HepG2 (cell line): ENCODE results near the gene ZCCHC9. TPM values are rescaled to one million over a fixed set of nuclear protein-coding genes. Genes with fewer than 3 reads are reported as not detected.
"Not testable (repeated sequence)": the region's sequence is repeated elsewhere in the genome, so short reads cannot be mapped to it uniquely, and the experiment has no call there.

Experiments
- ATAC-seq: fragments of 200-7000 bp; cut with Tn5 transposase; 3 replicates; pipeline ENCODE4 v1.9.1; 2020; ENCODE audit warnings: mild to moderate bottlenecking, moderate library complexity
- BruUV-seq: library from RNA; stranded (reverse); fragments of 400-500 nt; replicated peaks from 2 replicates; lab custom pipeline; 2021; lab: Mats Ljungman, UMichigan
- CTCF ChIA-PET: fragments of 300-600 bp; formaldehyde crosslinking; extraction: SDS; loops from one replicate; lab custom pipeline; 2021; ENCODE audit warnings: low total read pairs, inconsistent platforms, low intra/inter-chr PET ratio; lab: Yijun Ruan, JAX
- POLR2A ChIA-PET: fragments of 350-600 bp; sonication (Branson Sonifier 250); formaldehyde crosslinking; loops from one replicate; lab custom pipeline; 2020; ENCODE audit warnings: antibody characterized with exemption, inconsistent platforms; lab: Yijun Ruan, JAX
- DNase-seq: peaks from one replicate; pipeline ENCODE4 v3.0.0-alpha.2; 2015; ENCODE audit warnings: low spot score
- FAIRE-seq: peaks from 3 replicates; lab custom pipeline; 2011; peaks lifted over from hg19 to GRCh38; lab: Jason Lieb, UNC
- H2AFZ ChIP-seq: one replicate; pipeline ENCODE4 v1.6.1; 2011; ENCODE audit warnings: low read length, inconsistent platforms
- H3K27ac ChIP-seq: fragments of 300-600 bp; 3 replicates; pipeline ENCODE4 v1.8.0; 2011; ENCODE audit warnings: mixed run types, mild to moderate bottlenecking, mixed read lengths, low read length, inconsistent platforms; ENCODE audit not compliant: insufficient read depth; ENCODE audit errors: extremely low read length
- H3K27me3 ChIP-seq, 2 experiments: fragments of 200-600 bp in 1 of 2; 2 replicates in 1 of 2; 3 replicates in 1 of 2; pipeline versions ENCODE4 v1.6.0 to v1.8.0; 2011; ENCODE audit warnings: low read length in 2 of 2, mild to moderate bottlenecking in 2 of 2, moderate library complexity in 2 of 2, inconsistent platforms in 1 of 2; ENCODE audit not compliant: insufficient read depth in 2 of 2, control insufficient read depth in 1 of 2
- H3K36me3 ChIP-seq, 2 experiments: fragments of 200-600 bp in 1 of 2; replicated peaks in 1 of 2; 2 replicates in 1 of 2; 3 replicates in 1 of 2; pipeline versions ENCODE4 v1.5.1 to v1.8.0; 2011; ENCODE audit warnings: low read length in 2 of 2, inconsistent platforms in 1 of 2; ENCODE audit not compliant: insufficient read depth in 2 of 2, control insufficient read depth in 1 of 2
- H3K4me1 ChIP-seq: 2 replicates; pipeline ENCODE4 v1.5.1; 2012; ENCODE audit warnings: low read length, inconsistent platforms; ENCODE audit not compliant: insufficient read depth
- H3K4me2 ChIP-seq: 2 replicates; pipeline ENCODE4 v1.6.0; 2011; ENCODE audit warnings: low read depth, low read length, inconsistent platforms
- H3K4me3 ChIP-seq, 3 experiments: fragments of 200-600 bp in 1 of 3; sonication (generic), shearing (Covaris generic) in 1 of 3; replicated peaks in 1 of 3; 2 replicates each; pipeline ENCODE4 v1.5.1; 2011 to 2016; ENCODE audit warnings: low read length in 3 of 3, inconsistent platforms in 2 of 3, low read depth in 2 of 3, mild to moderate bottlenecking in 2 of 3, control low read depth in 1 of 3, mixed read lengths in 1 of 3; ENCODE audit not compliant: insufficient read depth in 1 of 3
- H3K79me2 ChIP-seq: one replicate; pipeline ENCODE4 v1.6.1; 2011; ENCODE audit warnings: low read length, inconsistent platforms; ENCODE audit not compliant: insufficient read depth
- H3K9ac ChIP-seq: 2 replicates; pipeline ENCODE4 v1.6.0; 2011; ENCODE audit warnings: mild to moderate bottlenecking, low read depth, low read length, inconsistent platforms; ENCODE audit not compliant: insufficient read depth
- H3K9me3 ChIP-seq: 2 replicates; pipeline ENCODE4 v1.5.1; 2012; ENCODE audit warnings: mild to moderate bottlenecking, low read length
- H4K20me1 ChIP-seq: 2 replicates; pipeline ENCODE4 v1.6.0; 2011; ENCODE audit warnings: inconsistent platforms, mild to moderate bottlenecking, low read length, moderate library complexity; ENCODE audit not compliant: insufficient read depth
- ARHGAP35 ChIP-seq: sonication (generic); formaldehyde crosslinking; IDR thresholded peaks from 2 replicates; pipeline ENCODE4 v1.9.0; 2022; ENCODE audit warnings: mild to moderate bottlenecking, inconsistent platforms, moderate library complexity, missing genetic modification reagents, borderline replicate concordance
- GABPB1 ChIP-seq: IDR thresholded peaks from 2 replicates; pipeline ENCODE4 v1.6.1; 2016; ENCODE audit warnings: mild to moderate bottlenecking, missing genetic modification reagents, moderate library complexity, missing compliant biosample characterization
- HOXA7 ChIP-seq: sonication (generic); formaldehyde crosslinking; IDR thresholded peaks from 2 replicates; pipeline ENCODE4 v1.8.1; 2022; ENCODE audit warnings: mild to moderate bottlenecking, missing genetic modification reagents, moderate library complexity
- MLLT10 ChIP-seq: sonication (generic); formaldehyde crosslinking; IDR thresholded peaks from 2 replicates; pipeline ENCODE4 v1.4.0; 2020; ENCODE audit warnings: missing genetic modification reagents
- NFATC3 ChIP-seq: sonication (generic); formaldehyde crosslinking; IDR thresholded peaks from 2 replicates; pipeline ENCODE4 v1.5.1; 2020; ENCODE audit warnings: mild to moderate bottlenecking, missing genetic modification reagents
- NR2F2 ChIP-seq: IDR thresholded peaks from 2 replicates; pipeline ENCODE4 v1.6.1; 2012; ENCODE audit warnings: low read depth, inconsistent platforms, borderline replicate concordance
- RXRA ChIP-seq: sonication (generic); formaldehyde crosslinking; IDR thresholded peaks from 2 replicates; pipeline ENCODE4 v1.5.1; 2020; ENCODE audit warnings: missing genetic modification reagents
- SAP130 ChIP-seq: IDR thresholded peaks from 2 replicates; pipeline ENCODE4 v1.6.1; 2016; ENCODE audit warnings: low read depth
- SYNCRIP ChIP-seq: fragments of 200-400 bp; formaldehyde crosslinking; IDR thresholded peaks from 2 replicates; pipeline ENCODE4 v1.6.1; 2018; ENCODE audit warnings: mild to moderate bottlenecking, low read depth, low read length; ENCODE audit not compliant: insufficient read depth
- TEAD3 ChIP-seq: optimal IDR thresholded peaks from 2 replicates; pipeline ENCODE3; 2016; ENCODE audit warnings: borderline replicate concordance
- XBP1 ChIP-seq: sonication (generic); formaldehyde crosslinking; IDR thresholded peaks from 2 replicates; pipeline ENCODE4 v1.5.0; 2020; ENCODE audit warnings: missing genetic modification reagents
- ZKSCAN8 ChIP-seq: IDR thresholded peaks from 2 replicates; pipeline ENCODE4 v1.6.1; 2016; ENCODE audit warnings: borderline replicate concordance, missing genetic modification reagents, missing compliant biosample characterization
- ZNF160 ChIP-seq: sonication (generic); formaldehyde crosslinking; IDR thresholded peaks from 2 replicates; pipeline ENCODE4 v1.8.0; 2022; ENCODE audit warnings: mild to moderate bottlenecking, inconsistent platforms, missing genetic modification reagents
- ZNF30 ChIP-seq: sonication (generic); formaldehyde crosslinking; IDR thresholded peaks from 2 replicates; pipeline ENCODE4 v1.5.0; 2020; ENCODE audit warnings: mild to moderate bottlenecking, missing genetic modification reagents
- ZNF337 ChIP-seq: sonication (generic); formaldehyde crosslinking; IDR thresholded peaks from 2 replicates; pipeline ENCODE4 v1.5.1; 2020; ENCODE audit warnings: missing genetic modification reagents, low read depth, mild to moderate bottlenecking, borderline replicate concordance
- ZNF34 ChIP-seq: sonication (generic); formaldehyde crosslinking; IDR thresholded peaks from 2 replicates; pipeline ENCODE4 v1.4.0; 2020; ENCODE audit warnings: mild to moderate bottlenecking, missing genetic modification reagents, borderline replicate concordance
- ZNF709 ChIP-seq: sonication (generic); formaldehyde crosslinking; IDR thresholded peaks from 2 replicates; pipeline ENCODE4 v1.5.0; 2020; ENCODE audit warnings: mild to moderate bottlenecking, missing genetic modification reagents
- ZNF816 ChIP-seq: sonication (generic); formaldehyde crosslinking; IDR thresholded peaks from 2 replicates; pipeline ENCODE4 v1.8.0; 2022; ENCODE audit warnings: missing genetic modification reagents, mild to moderate bottlenecking, borderline replicate concordance
- WGBS: methylation state at CpG from one replicate; pipeline ENCODE4 v1.1.6; 2017; ENCODE audit warnings: low lambda C conversion rate; 5-methylcytosine and 5-hydroxymethylcytosine counted together
- in situ Hi-C: cut with HindIII; loops from 2 replicates; pipeline ENCODE4 v1.10.0; 2017; ENCODE audit warnings: low pct_unique_long_range_greater_than_20kb; ENCODE audit not compliant: extremely low pct_ligation_motif_present
- intact Hi-C: fragments of 100-400 bp; cut with micrococcal nuclease; formaldehyde crosslinking; loops from one replicate; pipeline ENCODE4 v1.10.0; 2022; ENCODE audit not compliant: unreplicated experiment
- polyA plus RNA-seq, 8 experiments: library from polyadenylated mRNA; depleted of rRNA in 3 of 8; stranded (reverse) in 7 of 8; unstranded in 1 of 8; fragments of >200 nt; fragmentation: Illumina TruSeq in 4 of 8; extraction: Trizol in 4 of 8; gene quantifications; 2 replicates each; pipeline versions ENCODE4 v1.2.1 to v1.2.3, GENCODE V29; 2011 to 2016; ENCODE audit warnings: low read depth in 4 of 8, missing spikeins in 1 of 8, mixed read lengths in 1 of 8; ENCODE audit not compliant: insufficient read depth in 1 of 8
- total RNA-seq, 5 experiments: library from RNA; depleted of rRNA; stranded (reverse); fragments of >200 nt; fragmentation: Illumina TruSeq; extraction: Trizol; gene quantifications; 2 replicates each; pipeline ENCODE4 v1.2.3, GENCODE V29; 2016; ENCODE audit warnings: low read depth in 1 of 5
- TF ChIP-seq, protein P1 (sequence below): IDR thresholded peaks from 2 replicates; pipeline ENCODE4 v1.6.1; 2016; ENCODE audit warnings: low read depth, missing genetic modification reagents, missing compliant biosample characterization

Gene ZCCHC9
- total and polyA plus RNA-seq, 2 of the 13 experiments (the other 11 are each of a cell fraction or from before 2014, with no cell fraction given) = 28.7 to 52.5 TPM

DNA sequence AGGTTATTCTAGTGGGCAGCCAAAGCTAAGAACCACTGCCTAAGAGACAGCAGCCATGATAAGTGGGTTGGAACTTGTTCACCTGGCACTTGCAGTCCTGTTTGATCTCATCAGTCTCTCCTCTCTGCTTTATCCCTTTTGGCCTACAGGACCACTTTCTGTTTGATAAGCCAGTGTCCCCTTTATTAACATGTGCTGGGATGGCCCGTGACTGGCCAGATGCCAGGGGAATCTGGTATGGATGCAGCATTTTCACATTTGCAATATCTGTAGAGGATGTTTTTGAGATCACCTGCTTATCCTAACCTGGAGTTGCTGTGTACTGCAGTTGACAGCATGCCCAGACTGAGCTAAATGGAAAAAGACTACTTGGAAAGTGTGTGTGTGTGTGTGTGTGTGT, 44.6 kb upstream of the ZCCHC9 start:
- TF ChIP-seq, protein P1, sequence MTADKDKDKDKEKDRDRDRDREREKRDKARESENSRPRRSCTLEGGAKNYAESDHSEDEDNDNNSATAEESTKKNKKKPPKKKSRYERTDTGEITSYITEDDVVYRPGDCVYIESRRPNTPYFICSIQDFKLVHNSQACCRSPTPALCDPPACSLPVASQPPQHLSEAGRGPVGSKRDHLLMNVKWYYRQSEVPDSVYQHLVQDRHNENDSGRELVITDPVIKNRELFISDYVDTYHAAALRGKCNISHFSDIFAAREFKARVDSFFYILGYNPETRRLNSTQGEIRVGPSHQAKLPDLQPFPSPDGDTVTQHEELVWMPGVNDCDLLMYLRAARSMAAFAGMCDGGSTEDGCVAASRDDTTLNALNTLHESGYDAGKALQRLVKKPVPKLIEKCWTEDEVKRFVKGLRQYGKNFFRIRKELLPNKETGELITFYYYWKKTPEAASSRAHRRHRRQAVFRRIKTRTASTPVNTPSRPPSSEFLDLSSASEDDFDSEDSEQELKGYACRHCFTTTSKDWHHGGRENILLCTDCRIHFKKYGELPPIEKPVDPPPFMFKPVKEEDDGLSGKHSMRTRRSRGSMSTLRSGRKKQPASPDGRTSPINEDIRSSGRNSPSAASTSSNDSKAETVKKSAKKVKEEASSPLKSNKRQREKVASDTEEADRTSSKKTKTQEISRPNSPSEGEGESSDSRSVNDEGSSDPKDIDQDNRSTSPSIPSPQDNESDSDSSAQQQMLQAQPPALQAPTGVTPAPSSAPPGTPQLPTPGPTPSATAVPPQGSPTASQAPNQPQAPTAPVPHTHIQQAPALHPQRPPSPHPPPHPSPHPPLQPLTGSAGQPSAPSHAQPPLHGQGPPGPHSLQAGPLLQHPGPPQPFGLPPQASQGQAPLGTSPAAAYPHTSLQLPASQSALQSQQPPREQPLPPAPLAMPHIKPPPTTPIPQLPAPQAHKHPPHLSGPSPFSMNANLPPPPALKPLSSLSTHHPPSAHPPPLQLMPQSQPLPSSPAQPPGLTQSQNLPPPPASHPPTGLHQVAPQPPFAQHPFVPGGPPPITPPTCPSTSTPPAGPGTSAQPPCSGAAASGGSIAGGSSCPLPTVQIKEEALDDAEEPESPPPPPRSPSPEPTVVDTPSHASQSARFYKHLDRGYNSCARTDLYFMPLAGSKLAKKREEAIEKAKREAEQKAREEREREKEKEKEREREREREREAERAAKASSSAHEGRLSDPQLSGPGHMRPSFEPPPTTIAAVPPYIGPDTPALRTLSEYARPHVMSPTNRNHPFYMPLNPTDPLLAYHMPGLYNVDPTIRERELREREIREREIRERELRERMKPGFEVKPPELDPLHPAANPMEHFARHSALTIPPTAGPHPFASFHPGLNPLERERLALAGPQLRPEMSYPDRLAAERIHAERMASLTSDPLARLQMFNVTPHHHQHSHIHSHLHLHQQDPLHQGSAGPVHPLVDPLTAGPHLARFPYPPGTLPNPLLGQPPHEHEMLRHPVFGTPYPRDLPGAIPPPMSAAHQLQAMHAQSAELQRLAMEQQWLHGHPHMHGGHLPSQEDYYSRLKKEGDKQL = no peak
- TF ChIP-seq NR2F2 = no peak
- no peak for TF ChIP-seq ZKSCAN8
- TF ChIP-seq ZNF337 = no peak
- no peak for TF ChIP-seq ZNF816 (CRISPR knock-in tag)
- no peak for TF ChIP-seq XBP1 (CRISPR knock-in tag)
- no peak for TF ChIP-seq GABPB1
- TF ChIP-seq RXRA (CRISPR knock-in tag) = no peak
- no peak for TF ChIP-seq ARHGAP35
- TF ChIP-seq ZNF34 (CRISPR knock-in tag) = no peak
- no peak for TF ChIP-seq TEAD3 (CRISPR knock-in tag)
- TF ChIP-seq NFATC3 (CRISPR knock-in tag) = no peak
- no peak for TF ChIP-seq ZNF30 (CRISPR knock-in tag)
- no peak for TF ChIP-seq SAP130 (CRISPR knock-in tag)
- TF ChIP-seq MLLT10 = no peak
- no peak for TF ChIP-seq SYNCRIP
- no peak for TF ChIP-seq ZNF709 (CRISPR knock-in tag)
- TF ChIP-seq ZNF160 (CRISPR knock-in tag) = no peak
- no peak for TF ChIP-seq HOXA7
- no peaks in the 10 kb centered on the region for H4K20me1 ChIP-seq
- H2AFZ ChIP-seq = no peak overlapping the region
- H3K27ac ChIP-seq = no peak overlapping the region
- DNase-seq (no peak), FAIRE-seq (no peak), ATAC-seq (no peak)
- H3K27me3 ChIP-seq = no peaks in the 10 kb centered on the region
- no peaks in the 10 kb centered on the region for H3K79me2 ChIP-seq
- H3K9me3 ChIP-seq = no peaks in the 10 kb centered on the region
- H3K36me3 ChIP-seq = peaks cover 0 to 7% of the 10 kb centered on the region in 2 experiments; a peak in 1 of 5 replicates
- ChIA-PET POLR2A (no interaction called here), CTCF (no interaction called here)
- no peaks in the 10 kb centered on the region for H3K4me1 ChIP-seq
- H3K9ac ChIP-seq = no peak overlapping the region
- in situ Hi-C loops = no loop called here
- no peak overlapping the region for H3K4me2 ChIP-seq
- WGBS = 100% methylated on average over 1 of the region's 1 CpG
- BruUV-seq = no TSS peak
- no peak overlapping the region for H3K4me3 ChIP-seq
- intact Hi-C loops = no loop called here

DNA sequence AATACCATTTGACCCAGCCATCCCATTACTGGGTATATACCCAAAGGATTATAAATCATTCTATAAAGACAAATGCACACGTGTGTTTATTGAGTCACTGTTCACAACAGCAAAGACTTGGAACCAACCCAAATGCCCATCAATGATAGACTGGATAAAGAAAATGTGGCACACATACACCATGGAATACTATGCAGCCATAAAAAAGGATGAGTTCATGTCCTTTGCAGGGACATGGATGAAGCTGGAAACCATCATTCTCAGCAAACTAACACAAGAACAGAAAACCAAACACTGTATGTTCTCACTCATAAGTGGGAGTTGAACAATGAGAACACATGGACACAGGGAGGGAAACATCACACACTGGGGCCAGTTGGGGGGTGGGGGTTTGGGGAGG, 38.6 kb upstream of the ZCCHC9 start:
- H3K9ac ChIP-seq, H3K4me2 ChIP-seq, H3K79me2 ChIP-seq, CTCF ChIA-PET, H3K4me1 ChIP-seq, H3K27ac ChIP-seq, BruUV-seq, H2AFZ ChIP-seq, POLR2A ChIA-PET, H4K20me1 ChIP-seq, DNase-seq, in situ Hi-C loops, ATAC-seq, H3K4me3 ChIP-seq, H3K36me3 ChIP-seq, H3K27me3 ChIP-seq, intact Hi-C loops, FAIRE-seq, H3K9me3 ChIP-seq: not testable (repeated sequence)
- 94% methylated on average over 1 of the region's 1 CpG for WGBS
